GM19238 (cell line): ENCODE data around the gene STARD10.
"Not testable (repeated sequence)": the region's sequence is repeated elsewhere in the genome, so short reads cannot be mapped to it uniquely, and the experiment has no call there.

ENCODE experiments used
- DNase-seq: peaks from one replicate; pipeline ENCODE4 v3.0.0; 2011; ENCODE audit warnings: low spot score; ENCODE audit not compliant: insufficient read length

Gene STARD10

DNA sequence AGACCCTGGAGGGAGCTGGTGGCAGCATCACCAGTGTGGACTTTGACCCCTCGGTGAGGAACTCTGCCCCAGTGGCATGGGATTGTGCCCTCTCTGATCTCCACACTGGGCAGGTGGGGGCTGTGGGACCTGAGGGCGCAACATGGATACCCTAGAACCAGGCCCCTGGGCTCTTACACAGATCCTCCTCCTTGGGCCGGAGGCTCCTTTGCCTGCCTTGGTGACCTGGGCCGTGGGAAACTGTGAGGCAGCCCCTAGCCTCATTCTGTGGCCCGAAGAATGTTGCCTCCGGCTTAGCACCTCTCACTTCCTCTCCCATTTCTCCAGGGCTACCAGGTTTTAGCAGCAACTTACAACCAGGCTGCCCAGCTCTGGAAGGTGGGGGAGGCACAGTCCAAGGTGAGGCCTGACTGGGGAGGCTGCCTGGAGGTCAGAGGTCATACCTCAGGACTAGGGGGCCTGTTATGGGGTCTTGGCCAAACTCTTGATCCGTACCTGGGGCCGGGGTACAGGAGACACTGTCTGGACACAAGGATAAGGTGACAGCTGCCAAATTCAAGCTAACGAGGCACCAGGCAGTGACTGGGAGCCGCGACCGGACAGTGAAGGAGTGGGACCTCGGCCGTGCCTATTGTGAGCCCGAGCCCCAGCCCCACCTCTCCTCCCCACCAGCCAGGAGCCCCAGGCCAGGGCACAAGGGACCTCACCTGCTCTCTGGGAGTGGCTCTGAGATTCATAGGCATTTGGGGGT, 32.5 kb upstream of the STARD10 start:
- DNase-seq, result no peak

- no peak for DNase-seq
Measured at GRCh38 chr11:72825661-72826060, 31.8 kb upstream of the STARD10 start.

DNA sequence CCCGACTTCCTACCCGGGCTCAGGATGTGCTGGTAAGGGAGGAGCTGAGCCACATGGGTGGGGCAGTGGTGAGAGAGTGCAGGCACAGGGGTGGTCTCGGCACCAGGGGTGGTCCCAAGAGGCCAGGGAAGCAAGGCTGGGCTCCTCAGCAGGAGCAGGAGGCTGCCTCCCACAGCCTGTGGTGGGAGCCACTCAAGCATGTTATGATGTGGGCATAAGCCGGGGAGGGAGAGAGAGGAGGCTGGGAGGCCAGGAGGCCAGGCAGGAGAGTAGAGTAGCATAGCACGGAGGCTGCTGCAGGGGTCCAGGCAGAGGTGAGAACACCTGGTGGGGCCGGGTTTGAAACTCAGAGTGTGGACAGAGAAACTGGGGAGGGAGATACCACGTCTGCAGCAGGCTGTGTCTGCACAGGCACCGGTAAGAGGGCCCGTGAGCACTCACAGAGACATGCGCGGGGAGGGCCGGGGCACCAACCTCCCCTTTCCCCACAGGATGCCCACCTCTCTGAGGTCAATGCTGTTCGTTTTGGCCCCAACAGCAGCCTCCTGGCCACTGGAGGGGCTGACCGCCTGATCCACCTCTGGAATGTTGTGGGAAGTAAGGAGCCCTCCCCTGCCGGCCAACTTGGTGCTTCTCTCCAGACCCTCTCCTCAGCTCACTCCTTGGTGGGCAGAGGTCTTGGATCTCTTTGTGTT, 31.1 kb upstream of the STARD10 start:
- DNase-seq, result no peak

- DNase-seq, result no peak
Measured at GRCh38 chr11:72824020-72824419, 30.2 kb upstream of the STARD10 start.

DNA sequence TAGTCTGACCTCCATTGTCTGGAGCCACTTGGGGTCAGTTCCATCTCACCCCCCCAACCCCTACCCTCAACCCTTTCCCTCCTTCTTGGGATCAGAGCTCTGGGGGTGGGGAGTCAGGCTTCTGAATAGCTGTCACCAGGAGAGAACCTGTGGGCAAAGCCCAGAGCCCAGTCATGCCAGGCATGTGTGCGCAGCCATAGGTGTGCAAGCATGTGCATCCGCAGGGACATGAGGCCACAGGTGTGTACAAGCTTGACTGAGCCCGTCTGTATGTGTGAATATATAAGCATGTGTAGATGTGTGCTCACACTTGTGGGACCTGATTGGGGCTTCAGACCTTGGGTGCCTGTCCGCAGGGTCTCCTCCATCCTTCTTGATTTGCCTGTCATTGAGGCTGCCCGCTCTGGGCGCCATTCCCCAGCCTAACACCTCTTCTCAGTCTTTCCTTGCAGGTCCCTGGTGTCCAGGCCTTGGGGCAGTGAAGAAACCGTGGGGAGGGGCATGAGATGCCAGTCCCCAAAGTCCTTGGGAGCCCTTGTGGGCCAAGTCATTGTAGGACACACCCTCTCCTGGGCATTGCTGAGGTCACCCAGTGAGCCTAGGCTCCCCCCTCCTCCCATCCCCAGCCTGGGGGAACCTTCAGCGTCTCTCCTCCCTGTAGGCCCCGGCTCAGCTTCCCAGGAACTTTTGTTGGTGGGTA, 29.4 kb upstream of the STARD10 start:
- DNase-seq, result no peak

DNA sequence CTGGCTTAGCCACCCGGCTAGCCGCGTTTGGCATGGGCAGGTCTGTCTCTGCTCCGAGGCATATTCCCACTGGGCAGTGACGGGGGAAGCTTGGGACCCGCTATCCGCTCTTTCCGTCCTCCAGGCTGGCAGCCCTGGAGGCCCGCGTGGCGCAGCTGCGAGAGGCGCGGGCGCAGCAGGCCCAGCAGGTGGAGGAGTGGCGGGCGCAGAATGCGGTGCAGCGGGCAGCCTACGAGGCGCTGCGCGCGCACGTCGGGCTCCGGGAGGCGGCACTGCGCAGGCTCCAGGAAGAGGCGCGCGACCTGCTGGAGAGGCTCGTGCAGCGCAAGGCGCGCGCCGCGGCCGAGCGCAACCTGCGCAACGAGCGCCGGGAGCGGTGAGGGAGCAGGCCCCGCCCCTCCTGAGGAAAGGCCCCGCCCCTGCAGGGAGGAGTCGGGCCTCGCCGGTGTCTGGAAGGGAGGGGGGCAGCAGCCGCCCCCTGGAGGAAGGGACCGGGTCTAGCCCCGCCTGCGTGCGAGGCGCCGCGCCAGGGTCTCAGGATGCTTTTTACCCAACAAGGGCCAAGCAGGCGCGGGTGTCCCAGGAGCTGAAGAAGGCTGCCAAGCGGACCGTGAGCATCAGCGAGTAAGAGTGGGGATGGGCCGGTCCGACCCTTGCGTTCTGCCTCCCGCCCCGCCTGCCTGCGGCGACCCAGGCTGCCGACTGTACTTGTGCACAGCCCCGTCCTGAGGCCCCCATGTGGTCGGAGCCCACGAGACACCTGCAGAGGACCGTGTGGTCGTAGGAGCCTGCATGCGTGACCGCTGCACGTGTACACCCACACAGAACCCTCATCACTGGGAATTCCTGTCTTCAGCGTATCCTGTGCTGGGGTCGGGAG, 28.3 kb upstream of the STARD10 start:
- DNase-seq, result peak; percentile 74

DNA sequence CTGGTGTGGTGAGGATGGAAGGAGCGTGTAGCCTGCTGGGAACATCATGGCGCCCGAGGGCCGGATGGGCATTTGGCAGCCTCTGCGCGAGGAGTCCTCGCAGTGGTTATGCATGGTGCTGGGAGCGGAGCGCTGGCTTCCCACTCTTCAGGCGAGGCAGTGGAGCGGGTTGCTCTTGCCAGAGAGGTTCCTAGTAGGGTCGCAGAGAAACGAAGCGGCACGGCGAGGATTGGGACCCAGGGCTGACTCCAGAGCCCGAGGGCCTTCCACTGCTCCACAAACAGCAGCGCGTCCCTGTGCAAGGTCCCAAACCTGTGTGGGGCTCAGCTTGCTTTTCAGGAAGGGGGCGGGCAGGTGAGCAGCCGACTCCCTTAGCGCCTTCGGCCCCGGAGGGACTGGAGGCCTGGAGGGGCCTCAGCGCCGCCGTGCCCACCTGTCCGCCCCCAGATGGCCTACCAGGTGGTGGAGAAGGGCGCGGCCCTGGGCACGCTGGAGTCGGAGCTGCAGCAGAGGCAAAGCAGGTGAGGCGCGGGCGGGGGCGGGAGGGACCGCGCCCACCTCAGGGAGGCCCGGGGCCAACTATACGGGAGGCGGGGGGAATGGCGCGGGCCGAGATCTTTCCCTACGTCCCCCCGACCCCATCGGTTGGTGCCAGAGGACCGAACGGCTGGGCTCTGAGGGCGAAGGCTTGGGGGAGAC, 27.5 kb upstream of the STARD10 start:
- DNase-seq, result no peak

DNA sequence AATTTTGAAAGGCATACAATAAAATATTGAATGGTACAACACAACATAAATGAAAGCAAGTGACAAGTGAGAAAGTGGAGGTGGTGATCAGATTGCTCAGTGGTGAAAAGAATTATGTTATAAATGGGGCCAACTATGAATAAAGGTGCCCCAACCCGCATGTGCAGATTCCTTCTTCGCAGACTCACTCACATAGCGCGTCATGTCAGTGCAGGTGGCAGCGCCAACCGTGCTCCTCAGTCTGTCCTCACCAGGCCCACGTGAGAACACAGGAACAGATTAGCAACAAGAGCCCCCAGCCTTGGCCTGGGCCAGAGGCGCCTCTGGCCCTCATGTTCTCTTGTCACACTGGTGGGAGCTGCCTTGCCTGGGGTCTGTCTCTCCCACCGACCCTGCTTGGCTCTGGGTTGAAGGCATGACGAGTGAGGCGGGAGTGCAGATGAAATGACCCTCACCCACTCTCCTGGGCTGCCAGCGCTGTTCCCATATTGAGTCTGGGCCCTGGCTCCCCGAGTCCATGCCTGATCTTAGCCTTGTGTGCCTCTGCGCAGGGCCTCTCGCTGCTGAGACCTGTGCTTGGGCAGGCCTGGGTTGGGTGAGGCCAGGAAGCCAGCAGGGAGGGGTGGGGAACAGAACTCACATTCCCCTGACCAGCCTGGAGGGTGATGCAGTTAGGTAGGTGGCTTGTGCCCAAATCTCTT, 26.7 kb upstream of the STARD10 start:
- DNase-seq, result no peak

GRCh38 chr11:72818971-72819370, 25.1 kb upstream of the STARD10 start:
- DNase-seq, result no peak

GRCh38 chr11:72817966-72818365, 24.1 kb upstream of the STARD10 start:
- no peak for DNase-seq

GRCh38 chr11:72816404-72816990, 22.6 kb upstream of the STARD10 start:
- DNase-seq, result no peak

DNA sequence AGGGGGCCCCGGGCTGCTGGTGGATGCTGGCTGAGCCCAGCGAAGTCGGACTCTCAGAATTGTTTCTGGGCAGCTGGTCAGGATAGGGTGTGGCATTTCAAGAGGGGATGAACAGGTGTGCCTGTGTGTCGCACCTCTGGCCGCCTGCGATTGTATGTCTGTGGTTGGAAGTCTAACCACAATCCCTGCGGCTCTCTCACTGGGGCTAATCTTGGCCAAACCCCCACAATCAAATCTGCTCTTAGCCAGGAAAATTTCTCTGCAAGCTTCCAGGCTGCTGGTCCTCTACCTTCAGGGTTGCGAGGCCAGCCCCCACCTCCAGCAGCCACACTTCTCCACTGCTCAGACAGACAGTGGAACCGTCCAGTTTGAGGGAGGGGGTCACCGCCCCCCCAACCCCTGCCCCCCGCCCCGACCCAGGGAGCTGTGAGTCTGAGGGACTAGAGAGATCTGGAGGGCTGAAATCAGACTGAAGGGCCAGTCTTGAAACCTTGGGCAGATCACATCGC, 21.3 kb upstream of the STARD10 start:
- DNase-seq, result no peak

DNA sequence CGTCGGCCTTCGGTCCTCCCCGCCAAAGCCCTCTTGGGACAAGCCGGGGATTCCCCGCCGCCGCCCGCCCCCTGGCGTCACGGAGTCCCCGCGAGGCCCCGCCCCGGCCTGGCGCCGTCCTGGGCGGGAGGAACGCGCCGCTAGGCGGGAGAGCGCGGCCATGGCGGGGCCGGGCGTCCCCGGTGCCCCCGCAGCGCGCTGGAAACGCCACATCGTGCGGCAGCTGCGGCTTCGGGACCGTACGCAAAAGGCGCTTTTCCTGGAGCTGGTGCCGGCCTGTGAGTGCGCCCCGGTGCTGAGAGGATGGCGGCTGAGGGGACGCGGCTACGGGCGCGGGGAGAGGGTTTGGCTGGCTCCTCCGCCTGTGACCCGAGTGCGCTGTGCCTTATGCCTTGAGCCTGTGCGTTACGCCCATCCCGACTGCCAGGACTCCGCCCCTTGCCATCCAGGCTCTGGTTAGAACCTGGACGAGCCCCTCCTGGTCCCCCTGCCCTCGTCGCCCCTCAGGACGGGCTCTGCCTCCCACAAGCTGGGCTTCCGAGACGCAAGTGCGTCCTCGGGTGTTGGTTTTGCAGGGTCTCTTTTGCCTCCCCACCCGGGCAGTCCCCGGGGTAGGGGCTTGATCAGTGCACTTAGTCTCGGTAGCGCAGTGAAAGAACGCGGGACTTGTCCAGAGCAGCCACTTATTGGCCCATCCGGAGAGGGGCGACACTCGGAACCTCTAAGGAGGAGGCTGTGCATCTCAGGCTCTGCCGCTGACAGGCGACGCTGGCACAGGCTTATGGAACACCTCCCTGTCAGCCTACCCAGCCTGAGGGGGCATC, 20.7 kb upstream of the STARD10 start, which contains the start of gene ATG16L2:
ATG16L2 (plus strand) TSS at position 126 of the 824 bp plus-strand sequence; CDS start at position 161, 35 bp downstream.
- DNase-seq, result peak; percentile 89

DNA sequence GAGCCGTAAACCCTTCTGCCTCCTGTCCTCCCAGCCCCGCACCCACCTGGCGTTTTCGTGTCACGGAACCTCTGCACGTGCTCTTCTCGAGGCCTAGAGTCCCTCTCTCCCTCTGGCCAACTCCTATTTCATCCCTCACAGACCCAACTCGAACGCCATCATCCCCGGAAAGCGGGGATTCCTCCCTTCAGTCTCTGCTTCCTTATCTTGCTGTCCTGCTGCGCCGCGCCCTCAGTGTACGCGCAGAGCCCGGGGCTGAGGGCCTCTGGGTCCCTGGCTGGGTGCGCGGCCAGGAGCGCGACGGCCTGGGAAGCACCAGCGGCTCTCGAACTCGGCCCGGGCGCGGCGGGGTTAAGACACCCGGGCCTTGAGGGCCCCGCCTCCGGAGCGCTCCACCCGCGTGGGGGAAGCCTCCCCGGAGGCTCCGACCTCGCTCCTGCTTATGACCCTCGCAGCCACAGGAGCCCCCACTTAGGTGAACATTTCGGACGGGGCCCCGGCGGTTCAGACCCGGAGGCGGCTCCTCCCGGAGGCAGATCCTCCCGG, 20.0 kb upstream of the STARD10 start:
- peak; percentile 84 for DNase-seq

DNA sequence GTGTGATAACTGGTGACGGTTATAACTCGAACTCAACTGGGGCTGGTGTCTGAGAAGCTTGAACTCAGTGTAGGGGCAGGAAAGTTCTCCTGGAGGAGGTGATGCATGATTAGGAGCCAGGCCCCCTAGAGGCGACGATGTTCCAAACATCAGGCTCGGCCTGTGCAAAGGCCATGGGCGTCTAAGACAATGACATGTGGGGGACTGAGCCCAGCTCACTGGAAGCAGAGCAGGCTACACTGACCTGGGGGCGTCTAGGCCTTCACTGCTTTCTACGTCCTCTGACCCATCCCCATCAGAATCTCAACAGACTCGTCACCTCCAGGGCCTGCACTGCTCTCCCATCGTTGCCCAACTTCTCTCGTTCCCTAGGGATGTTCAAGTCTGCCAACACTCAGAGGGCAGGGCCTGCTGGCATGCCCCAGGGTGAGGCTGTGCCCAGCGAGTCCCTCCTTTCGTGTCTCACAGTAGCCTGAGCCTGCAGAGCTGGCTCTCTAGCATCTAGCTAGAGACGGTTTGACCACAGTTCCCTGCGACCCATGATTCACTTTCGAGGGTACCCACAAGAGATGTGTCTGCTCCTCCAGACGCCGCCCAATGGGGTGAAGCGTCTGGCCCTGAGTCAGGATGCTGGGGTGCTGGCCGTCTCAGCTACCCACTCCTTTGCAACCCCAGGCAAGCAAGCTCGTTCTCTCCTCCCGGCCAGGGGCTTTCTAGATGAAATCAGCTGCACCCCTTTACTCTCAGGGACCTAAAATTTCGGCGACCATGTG, 19.3 kb upstream of the STARD10 start:
- DNase-seq, result peak; percentile 53

DNA sequence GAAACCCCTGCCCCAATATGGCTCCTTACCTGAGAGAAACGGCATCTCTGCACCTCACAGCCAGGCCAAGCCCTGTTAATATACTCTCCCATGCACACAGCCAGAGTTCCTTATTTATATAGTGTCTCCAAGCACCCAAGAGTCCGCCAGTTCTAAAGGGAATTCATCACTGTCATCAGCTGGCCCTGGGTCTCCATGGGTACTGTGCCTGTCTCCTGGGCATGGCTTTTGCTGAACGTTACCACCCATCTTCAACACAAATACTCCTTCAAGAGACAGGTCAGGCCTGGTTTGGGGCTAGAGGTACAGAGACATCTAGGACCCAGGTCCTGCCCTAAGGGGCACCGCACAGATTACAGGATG, 18.7 kb upstream of the STARD10 start:
- no peak for DNase-seq

DNA sequence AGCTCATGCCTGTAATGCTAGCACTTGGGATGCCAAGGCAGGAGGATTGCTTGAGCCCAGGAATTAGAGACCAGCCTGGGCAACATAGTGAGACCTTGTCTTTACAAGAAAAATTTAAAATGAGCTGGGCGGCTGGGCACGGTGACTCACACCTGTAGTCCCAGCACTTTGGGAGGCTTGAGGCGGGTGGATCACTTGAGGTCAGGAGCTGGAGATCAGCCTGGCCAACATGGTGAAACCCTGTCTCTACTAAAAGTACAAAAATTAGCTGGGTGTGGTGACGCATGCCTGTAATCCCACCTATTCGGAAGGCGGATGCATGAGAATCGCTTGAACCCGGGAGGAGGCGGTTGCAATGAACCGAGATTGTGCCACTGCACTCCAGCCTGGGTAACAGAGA, 17.8 kb upstream of the STARD10 start:
- DNase-seq, result not testable (repeated sequence)
